Nephron progenitor cell (in vitro differentiated cells): Measurements from ENCODE around the gene KRT74.

Experiments
- DNase-seq: peaks from one replicate; pipeline ENCODE4 v3.0.0; 2021
- H3K27ac Mint-ChIP-seq: 2 replicates; pipeline ENCODE4 v1.8.0; 2021; ENCODE audit warnings: mild to moderate bottlenecking, moderate library complexity, mixed read lengths
- H3K27me3 Mint-ChIP-seq: 2 replicates; pipeline ENCODE4 v1.8.0; 2021; ENCODE audit warnings: mild to moderate bottlenecking, low read depth, mixed read lengths; ENCODE audit not compliant: poor library complexity
- H3K36me3 Mint-ChIP-seq: 2 replicates; pipeline ENCODE4 v1.8.0; 2021; ENCODE audit warnings: low read depth, mixed read lengths
- H3K4me1 Mint-ChIP-seq: 2 replicates; pipeline ENCODE4 v1.8.0; 2021; ENCODE audit warnings: mixed read lengths
- H3K4me3 Mint-ChIP-seq: 2 replicates; pipeline ENCODE4 v1.8.0; 2021; ENCODE audit warnings: mild to moderate bottlenecking, moderate library complexity, mixed read lengths
- H3K9me3 Mint-ChIP-seq: 2 replicates; pipeline ENCODE4 v1.8.0; 2021; ENCODE audit warnings: mild to moderate bottlenecking, moderate library complexity, mixed read lengths
- TF ChIP-seq, protein P1 (sequence below): fragments of 200-600 bp; sonication (generic); IDR thresholded peaks from 2 replicates; pipeline ENCODE4 v1.5.0; 2021; ENCODE audit warnings: antibody characterized with exemption

Gene KRT74

DNA sequence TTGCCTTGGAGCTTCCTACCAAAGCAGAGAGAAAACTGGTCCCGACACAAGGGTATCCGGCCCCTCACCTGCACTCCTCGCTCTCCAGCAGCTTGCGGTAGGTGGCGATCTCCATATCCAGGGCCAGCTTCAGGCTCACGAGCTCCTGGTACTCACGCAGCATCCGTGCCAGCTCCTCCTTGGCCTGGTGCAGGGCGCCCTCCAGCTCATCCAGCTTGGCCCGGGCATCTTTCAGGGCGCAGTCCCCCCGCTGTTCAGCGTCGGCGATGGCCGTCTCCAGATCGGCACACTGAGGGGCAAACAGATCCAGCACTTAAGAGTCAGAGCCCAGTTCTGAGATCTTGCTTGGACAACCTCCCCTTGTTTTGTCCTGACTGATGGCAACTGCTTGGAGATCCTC lies 13.9 kb upstream of the KRT74 start:
- H3K4me3 Mint-ChIP-seq: no peak overlapping the region
- no peak overlapping the region for H3K27ac Mint-ChIP-seq

DNA sequence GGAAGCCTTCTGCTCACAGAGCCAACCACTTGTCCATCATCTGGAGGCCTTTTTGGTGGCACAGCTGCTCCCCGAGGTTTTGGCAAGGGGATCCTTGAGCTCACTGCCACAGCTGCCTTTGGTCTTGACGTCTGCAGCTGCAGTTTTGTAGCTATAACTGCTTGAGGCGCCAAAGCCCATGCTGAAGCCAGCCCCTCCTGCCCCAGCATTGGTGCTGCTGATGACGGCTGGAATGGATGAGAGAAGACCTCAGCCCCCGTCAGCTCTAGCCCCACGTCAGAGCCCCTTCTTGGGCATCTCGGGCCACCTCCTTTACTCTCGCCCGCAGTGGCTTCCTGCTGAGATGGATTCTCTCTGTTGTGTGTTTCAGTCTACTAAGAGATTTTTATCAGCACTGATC lies 12.3 kb upstream of the KRT74 start:
- H3K4me1 Mint-ChIP-seq: peaks cover 14% of the 10 kb centered on the region
- no peak overlapping the region for H3K27ac Mint-ChIP-seq
- no peaks in the 10 kb centered on the region for H3K36me3 Mint-ChIP-seq
- H3K27me3 Mint-ChIP-seq: peaks cover 11% of the 10 kb centered on the region
- peaks cover 7% of the 10 kb centered on the region for H3K9me3 Mint-ChIP-seq
- TF ChIP-seq, protein P1, sequence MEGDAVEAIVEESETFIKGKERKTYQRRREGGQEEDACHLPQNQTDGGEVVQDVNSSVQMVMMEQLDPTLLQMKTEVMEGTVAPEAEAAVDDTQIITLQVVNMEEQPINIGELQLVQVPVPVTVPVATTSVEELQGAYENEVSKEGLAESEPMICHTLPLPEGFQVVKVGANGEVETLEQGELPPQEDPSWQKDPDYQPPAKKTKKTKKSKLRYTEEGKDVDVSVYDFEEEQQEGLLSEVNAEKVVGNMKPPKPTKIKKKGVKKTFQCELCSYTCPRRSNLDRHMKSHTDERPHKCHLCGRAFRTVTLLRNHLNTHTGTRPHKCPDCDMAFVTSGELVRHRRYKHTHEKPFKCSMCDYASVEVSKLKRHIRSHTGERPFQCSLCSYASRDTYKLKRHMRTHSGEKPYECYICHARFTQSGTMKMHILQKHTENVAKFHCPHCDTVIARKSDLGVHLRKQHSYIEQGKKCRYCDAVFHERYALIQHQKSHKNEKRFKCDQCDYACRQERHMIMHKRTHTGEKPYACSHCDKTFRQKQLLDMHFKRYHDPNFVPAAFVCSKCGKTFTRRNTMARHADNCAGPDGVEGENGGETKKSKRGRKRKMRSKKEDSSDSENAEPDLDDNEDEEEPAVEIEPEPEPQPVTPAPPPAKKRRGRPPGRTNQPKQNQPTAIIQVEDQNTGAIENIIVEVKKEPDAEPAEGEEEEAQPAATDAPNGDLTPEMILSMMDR: no peak
- no peak overlapping the region for H3K4me3 Mint-ChIP-seq
- no peak for DNase-seq

More for the DNA sequence above, 13.9 kb upstream of the KRT74 start:
- peaks cover 4% of the 10 kb centered on the region for H3K36me3 Mint-ChIP-seq
- peaks cover 19% of the 10 kb centered on the region for H3K9me3 Mint-ChIP-seq
- H3K4me1 Mint-ChIP-seq: peaks cover 8% of the 10 kb centered on the region
- DNase-seq: no peak
- H3K27me3 Mint-ChIP-seq: peaks cover 11% of the 10 kb centered on the region
- TF ChIP-seq, protein P1: no peak

DNA sequence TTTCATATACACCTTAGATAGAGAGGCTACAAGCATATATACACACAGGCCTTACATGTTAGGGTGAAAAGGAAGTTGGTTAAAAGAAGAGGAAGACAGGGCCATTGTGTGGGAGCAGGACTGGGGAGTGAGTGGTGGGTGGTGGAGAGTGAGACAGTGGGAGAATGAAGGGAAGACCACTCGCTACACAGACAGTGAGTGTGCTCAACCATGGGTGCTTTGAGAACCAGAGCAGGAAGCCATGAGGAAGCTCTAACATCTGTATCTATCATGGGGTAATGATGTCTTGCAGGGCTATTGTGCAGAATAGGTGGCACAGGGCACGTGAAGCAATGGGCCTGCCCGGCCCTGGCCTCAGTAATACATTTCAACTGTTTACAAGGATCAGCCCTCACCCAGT lies 11.4 kb upstream of the KRT74 start:
- H3K27me3 Mint-ChIP-seq: peaks cover 12% of the 10 kb centered on the region
- no peaks in the 10 kb centered on the region for H3K36me3 Mint-ChIP-seq
- DNase-seq: no peak
- H3K27ac Mint-ChIP-seq: no peak overlapping the region
- peaks cover 21% of the 10 kb centered on the region for H3K4me1 Mint-ChIP-seq
- TF ChIP-seq, protein P1: no peak
- H3K9me3 Mint-ChIP-seq: no peaks in the 10 kb centered on the region
- no peak overlapping the region for H3K4me3 Mint-ChIP-seq

DNA sequence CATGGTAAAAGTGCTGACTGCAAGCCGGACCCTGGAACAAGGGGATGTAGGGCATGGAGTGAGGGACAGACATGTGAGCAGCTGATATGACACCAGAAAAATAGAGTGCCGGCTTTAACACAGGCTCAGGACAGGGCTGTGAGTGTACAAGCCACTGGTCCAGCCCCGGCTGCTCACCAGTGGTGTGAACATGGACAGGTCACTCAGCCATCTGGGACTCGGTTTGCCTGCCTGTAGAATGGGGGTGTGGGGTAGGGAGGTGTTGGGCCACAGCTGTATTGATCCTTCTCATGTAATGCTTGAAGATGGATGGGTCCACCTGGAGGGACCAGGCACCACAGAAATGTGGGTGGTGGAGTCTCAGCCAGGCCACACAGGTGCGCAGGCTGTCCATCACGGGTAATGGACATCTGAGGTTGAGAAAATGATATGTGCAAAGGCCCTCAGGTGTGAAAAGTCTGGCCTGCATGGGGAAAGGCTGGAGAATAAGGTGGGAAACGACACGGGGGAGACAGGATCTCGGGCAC lies 10.6 kb upstream of the KRT74 start:
- H3K27me3 Mint-ChIP-seq: peaks cover 15% of the 10 kb centered on the region
- H3K36me3 Mint-ChIP-seq: no peaks in the 10 kb centered on the region
- H3K9me3 Mint-ChIP-seq: no peaks in the 10 kb centered on the region
- no peak overlapping the region for H3K4me3 Mint-ChIP-seq
- TF ChIP-seq, protein P1: no peak
- DNase-seq: no peak
- H3K27ac Mint-ChIP-seq: no peak overlapping the region
- peaks cover 30% of the 10 kb centered on the region for H3K4me1 Mint-ChIP-seq

DNA sequence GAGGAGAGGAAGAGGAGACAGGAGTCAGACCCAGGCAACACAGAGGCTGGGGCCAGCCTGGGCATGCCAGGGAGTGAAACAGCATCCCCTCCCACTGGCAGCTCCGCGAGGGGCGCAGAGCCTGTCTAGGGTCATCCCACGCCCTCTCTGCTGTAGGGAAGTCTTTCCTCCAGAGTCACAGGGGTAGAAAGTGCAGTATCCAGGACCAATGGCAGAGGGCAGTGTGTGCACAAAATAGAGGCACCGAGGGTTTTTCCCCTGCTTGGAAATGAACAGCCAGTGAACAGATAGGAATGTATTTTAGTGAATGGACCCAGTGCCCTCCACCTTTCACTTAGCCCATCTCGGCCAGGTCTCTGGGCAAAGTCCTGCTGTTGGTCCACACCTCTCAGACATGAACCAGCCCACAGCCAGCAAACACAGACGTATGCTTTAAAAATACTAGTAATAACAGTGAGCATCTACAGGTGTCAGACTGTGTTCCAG lies 9.4 kb upstream of the KRT74 start:
- DNase-seq: peak; percentile 74
- Mint-ChIP-seq H3K36me3 (no peaks in the 10 kb centered on the region), H3K9me3 (no peaks in the 10 kb centered on the region), H3K27ac (no peak overlapping the region), H3K4me3 (no peak overlapping the region), H3K4me1 (peaks cover 40% of the 10 kb centered on the region), H3K27me3 (peaks cover 15% of the 10 kb centered on the region)
- TF ChIP-seq, protein P1: peak; percentile 63

DNA sequence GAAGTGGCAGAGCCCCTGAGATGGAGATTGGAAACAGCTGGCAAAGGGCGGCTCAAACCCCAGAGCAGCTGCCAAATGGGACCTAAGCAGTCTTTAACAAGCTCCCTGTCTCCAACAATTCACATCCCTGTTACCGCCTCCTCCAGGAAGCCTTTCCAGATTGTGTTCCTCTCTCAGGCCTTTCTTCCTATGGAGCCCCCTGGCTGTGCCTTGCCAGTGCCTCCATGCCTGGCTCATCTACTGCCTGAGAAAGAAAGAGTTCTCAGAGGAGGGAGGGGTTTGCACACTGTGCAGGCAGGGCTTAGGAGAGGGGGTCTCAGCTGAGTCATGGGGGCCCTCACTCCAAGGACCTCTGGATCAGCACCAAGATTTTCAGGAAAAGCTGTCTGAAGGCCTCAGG lies 8.8 kb upstream of the KRT74 start:
- Mint-ChIP-seq H3K27ac (no peak overlapping the region), H3K9me3 (no peaks in the 10 kb centered on the region), H3K36me3 (no peaks in the 10 kb centered on the region), H3K27me3 (peaks cover 16% of the 10 kb centered on the region), H3K4me1 (peaks cover 40% of the 10 kb centered on the region), H3K4me3 (no peak overlapping the region)
- TF ChIP-seq, protein P1: no peak
- no peak for DNase-seq
